ENCODE data around the gene ALDH3B2.

DNA sequence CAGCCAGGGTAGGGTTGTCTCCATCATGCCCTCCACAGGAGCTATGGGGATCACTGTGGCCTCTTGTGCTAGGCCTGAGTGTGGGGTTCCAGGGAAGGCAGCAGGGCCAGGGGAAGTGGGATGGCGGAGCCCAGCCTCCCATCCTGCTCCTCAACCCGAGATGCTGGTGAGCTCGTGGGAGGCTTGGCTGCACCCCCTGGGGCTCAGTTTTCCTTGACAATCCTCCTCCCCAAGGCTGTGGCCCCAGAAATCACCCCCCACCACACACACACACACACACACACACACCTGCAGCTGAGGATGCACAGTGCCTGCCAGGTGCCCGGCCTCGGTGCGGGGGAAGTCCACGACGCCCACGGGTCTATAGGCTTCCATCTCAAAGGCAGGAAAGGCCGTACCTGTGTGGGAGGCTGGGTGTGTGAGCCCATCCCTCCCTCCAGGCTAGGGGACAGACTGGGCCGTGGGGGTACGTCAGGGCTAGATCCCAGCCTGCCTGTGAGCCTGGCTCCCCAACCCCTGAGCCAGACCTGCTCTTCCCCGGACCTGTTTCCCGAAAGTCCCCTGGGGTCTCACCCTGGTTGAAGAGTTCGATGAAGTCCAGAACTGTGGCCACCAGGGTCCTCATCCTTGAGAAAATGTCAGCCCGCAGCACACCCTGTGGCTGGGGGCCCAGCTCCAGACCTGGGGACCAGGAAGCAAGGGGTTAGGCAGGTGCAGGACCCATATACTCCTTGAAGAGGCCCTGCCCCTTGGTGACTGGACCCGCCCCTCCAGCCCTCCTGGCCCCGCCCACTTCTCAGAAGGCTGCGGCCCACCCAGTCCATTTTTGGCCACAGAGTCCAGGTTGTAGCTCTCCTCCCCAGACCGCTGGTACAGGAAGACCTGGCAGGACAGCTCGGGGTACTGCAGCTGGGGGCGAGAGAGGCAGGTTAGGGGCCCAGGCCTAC lies 29.7 kb downstream of the ALDH3B2 start:
- TF ChIP-seq, protein P1, sequence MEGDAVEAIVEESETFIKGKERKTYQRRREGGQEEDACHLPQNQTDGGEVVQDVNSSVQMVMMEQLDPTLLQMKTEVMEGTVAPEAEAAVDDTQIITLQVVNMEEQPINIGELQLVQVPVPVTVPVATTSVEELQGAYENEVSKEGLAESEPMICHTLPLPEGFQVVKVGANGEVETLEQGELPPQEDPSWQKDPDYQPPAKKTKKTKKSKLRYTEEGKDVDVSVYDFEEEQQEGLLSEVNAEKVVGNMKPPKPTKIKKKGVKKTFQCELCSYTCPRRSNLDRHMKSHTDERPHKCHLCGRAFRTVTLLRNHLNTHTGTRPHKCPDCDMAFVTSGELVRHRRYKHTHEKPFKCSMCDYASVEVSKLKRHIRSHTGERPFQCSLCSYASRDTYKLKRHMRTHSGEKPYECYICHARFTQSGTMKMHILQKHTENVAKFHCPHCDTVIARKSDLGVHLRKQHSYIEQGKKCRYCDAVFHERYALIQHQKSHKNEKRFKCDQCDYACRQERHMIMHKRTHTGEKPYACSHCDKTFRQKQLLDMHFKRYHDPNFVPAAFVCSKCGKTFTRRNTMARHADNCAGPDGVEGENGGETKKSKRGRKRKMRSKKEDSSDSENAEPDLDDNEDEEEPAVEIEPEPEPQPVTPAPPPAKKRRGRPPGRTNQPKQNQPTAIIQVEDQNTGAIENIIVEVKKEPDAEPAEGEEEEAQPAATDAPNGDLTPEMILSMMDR (IDR thresholded peaks at IDR 0.05; ENCODE audit: insufficient read depth, low read length), result no peak
- no peak for TF ChIP-seq POLR2AphosphoS5 (IDR thresholded peaks at IDR 0.05; ENCODE audit: low read depth)
- TF ChIP-seq GABPA (IDR thresholded peaks at IDR 0.05; ENCODE audit: low read depth), result no peak
- TF ChIP-seq, protein P2, sequence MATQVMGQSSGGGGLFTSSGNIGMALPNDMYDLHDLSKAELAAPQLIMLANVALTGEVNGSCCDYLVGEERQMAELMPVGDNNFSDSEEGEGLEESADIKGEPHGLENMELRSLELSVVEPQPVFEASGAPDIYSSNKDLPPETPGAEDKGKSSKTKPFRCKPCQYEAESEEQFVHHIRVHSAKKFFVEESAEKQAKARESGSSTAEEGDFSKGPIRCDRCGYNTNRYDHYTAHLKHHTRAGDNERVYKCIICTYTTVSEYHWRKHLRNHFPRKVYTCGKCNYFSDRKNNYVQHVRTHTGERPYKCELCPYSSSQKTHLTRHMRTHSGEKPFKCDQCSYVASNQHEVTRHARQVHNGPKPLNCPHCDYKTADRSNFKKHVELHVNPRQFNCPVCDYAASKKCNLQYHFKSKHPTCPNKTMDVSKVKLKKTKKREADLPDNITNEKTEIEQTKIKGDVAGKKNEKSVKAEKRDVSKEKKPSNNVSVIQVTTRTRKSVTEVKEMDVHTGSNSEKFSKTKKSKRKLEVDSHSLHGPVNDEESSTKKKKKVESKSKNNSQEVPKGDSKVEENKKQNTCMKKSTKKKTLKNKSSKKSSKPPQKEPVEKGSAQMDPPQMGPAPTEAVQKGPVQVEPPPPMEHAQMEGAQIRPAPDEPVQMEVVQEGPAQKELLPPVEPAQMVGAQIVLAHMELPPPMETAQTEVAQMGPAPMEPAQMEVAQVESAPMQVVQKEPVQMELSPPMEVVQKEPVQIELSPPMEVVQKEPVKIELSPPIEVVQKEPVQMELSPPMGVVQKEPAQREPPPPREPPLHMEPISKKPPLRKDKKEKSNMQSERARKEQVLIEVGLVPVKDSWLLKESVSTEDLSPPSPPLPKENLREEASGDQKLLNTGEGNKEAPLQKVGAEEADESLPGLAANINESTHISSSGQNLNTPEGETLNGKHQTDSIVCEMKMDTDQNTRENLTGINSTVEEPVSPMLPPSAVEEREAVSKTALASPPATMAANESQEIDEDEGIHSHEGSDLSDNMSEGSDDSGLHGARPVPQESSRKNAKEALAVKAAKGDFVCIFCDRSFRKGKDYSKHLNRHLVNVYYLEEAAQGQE (IDR thresholded peaks at IDR 0.05; ENCODE audit: insufficient replicate concordance, low read depth), result no peak
- no peak for TF ChIP-seq SPI1 (IDR thresholded peaks at IDR 0.05; ENCODE audit: borderline replicate concordance, low read depth)
